ENCODE results near the gene TFB1M. TPM values are rescaled to one million over a fixed set of nuclear protein-coding genes. Genes with fewer than 3 reads are reported as not detected.

TFB1M gene
- total RNA-seq, 1 experiment from 2014 or later = 19.5 TPM

DNA sequence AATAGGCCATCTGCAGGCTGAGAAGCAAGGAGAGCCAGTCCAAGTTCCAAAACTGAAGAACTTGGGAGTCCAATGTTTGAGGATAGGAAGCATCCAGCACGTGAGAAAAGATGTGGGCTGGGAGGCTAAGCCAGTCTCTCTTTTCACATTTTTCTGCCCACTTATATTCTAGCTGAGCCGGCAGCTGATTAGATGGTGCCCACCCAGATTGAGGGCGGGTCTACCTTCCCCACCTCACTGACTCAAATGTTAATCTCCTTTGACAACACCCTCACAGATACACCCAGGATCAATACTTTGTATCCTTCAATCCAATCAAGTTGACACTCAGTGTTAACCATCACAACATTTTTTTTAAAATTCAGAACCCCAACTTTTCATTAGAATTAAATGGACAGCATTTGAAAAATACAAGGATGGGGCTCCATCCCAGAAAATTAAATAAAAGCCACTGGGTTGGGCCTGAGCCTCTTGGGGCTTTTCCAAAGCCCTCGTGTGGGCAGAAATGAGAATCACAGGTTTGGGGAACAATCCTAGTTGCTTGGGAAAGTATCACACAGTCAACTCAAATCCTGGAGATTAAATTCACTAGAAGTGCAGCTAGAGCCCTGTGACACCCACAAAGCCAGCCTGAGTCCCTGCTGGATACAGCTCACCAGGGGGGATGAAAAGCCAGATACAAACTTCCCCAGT is 48.3 kb downstream of the TFB1M start:
- Histone ChIP-seq H3K9me2 (ENCODE audit: insufficient read depth) (no peaks in the 10 kb centered on the region), H2AFZ (no peak overlapping the region), H4K20me1 (ENCODE audit: insufficient read depth) (no peaks in the 10 kb centered on the region), H3K36me3 (ENCODE audit: low read depth) (no peaks in the 10 kb centered on the region; the same call in 1 of the 2 replicates), H3K27me3 (ENCODE audit: insufficient read depth, low read depth) (no peaks in the 10 kb centered on the region), H3K4me1 (replicated peaks; ENCODE audit: insufficient read depth) (no peaks in the 10 kb centered on the region), H3K27ac (no peak overlapping the region), H3F3A (ENCODE audit: insufficient read depth, low read depth) (no peaks in the 10 kb centered on the region), H3K4me3 (no peak overlapping the region), H3K9me3 (ENCODE audit: insufficient read depth, low read depth) (no peaks in the 10 kb centered on the region), H3K79me2 (ENCODE audit: low read depth) (no peaks in the 10 kb centered on the region), H3K4me2 (no peak overlapping the region)
- ChIA-PET POLR2A (ENCODE audit: unreplicated experiment) (no interaction called here), CTCF (no interaction called here)
- no peak for DNase-seq
- intact Hi-C loops (cut with micrococcal nuclease; ENCODE audit: unreplicated experiment) = loop anchor here (5.0 kb wide), 1 partner anchor 89 kb away; no protein-coding TSS in a partner anchor
- BruUV-seq (replicated peaks) = no TSS peak
- TF ChIP-seq CTCF (conservative IDR thresholded peaks at IDR 0.05) (no peak), EZH2 (IDR thresholded peaks at IDR 0.05; ENCODE audit: low read depth) (no peak)

DNA sequence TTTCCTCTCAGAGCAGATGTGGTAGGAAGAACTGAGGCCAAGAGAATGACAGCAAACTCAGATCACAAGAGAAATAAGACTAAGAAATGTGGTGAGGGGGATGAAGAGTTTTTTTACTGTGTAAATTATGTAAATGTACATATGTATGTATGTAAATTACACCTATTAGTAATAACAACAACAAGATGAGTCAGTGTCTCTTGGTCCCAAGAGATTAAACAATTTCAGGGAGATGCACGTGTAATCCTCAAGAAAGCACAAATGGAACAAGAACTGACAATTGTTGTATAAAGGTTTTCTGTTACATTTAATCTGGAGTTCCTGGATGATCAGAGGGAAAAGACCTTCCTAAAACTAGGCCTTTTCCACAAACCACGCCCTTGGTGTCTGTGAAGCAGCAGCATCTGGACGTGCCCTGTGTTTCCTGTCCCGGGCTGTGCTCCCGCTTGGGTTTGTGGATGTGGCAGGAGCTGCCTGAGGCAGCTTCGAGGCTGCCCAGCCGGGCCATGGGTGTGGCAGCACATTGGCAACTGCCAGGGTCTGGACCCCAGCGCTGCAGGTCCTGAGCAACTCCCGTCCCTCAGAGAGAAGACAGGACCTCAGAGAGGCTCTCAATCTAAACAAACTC is 49.5 kb downstream of the TFB1M start:
- POLR2A ChIA-PET (ENCODE audit: unreplicated experiment) = no interaction called here
- no peaks in the 10 kb centered on the region for H3K9me2 ChIP-seq (ENCODE audit: insufficient read depth)

More for the DNA sequence above, 49.5 kb downstream of the TFB1M start:
- H2AFZ ChIP-seq = no peak overlapping the region
- intact Hi-C loops (cut with micrococcal nuclease; ENCODE audit: unreplicated experiment) = loop anchor here (5.0 kb wide), 1 partner anchor 88 kb away; no protein-coding TSS in a partner anchor
- no peak for DNase-seq
- H3K27ac ChIP-seq = no peak overlapping the region
- H3K4me3 ChIP-seq = no peak overlapping the region
- CTCF ChIA-PET = no interaction called here
- no peaks in the 10 kb centered on the region for H3K79me2 ChIP-seq (ENCODE audit: low read depth)
- H3K27me3 ChIP-seq (ENCODE audit: insufficient read depth, low read depth) = no peaks in the 10 kb centered on the region
- H3K4me2 ChIP-seq = no peak overlapping the region
- H3K36me3 ChIP-seq (ENCODE audit: low read depth) = no peaks in the 10 kb centered on the region; the same call in 1 of the 2 replicates
- TF ChIP-seq CTCF (conservative IDR thresholded peaks at IDR 0.05) (no peak), EZH2 (IDR thresholded peaks at IDR 0.05; ENCODE audit: low read depth) (no peak)
- no TSS peak for BruUV-seq (replicated peaks)
- H4K20me1 ChIP-seq (ENCODE audit: insufficient read depth) = no peaks in the 10 kb centered on the region
- no peaks in the 10 kb centered on the region for H3K4me1 ChIP-seq (replicated peaks; ENCODE audit: insufficient read depth)
- no peaks in the 10 kb centered on the region for H3K9me3 ChIP-seq (ENCODE audit: insufficient read depth, low read depth)
- H3F3A ChIP-seq (ENCODE audit: insufficient read depth, low read depth) = no peaks in the 10 kb centered on the region
